Activated T-cell treated with anti-CD3 and anti-CD28 coated beads, Interleukin-2, amount 50 U/mL, for 72 hours (primary cell): ENCODE results near the gene LPIN1. TPM values are rescaled to one million over a fixed set of nuclear protein-coding genes. Genes with fewer than 3 reads are reported as not detected.
A peak's percentile ranks its signal among the peaks of the same experiment; 100 is the strongest.
"Not testable (repeated sequence)": the region's sequence is repeated elsewhere in the genome, so short reads cannot be mapped to it uniquely, and the experiment has no call there.

Experiments
- ATAC-seq, 2 donors: fragments of 150-1000 bp; cut with Tn5 transposase; replicated peaks in 1 of 2; 2 replicates each; pipeline ENCODE4 v1.10.0; 2021; ENCODE audit warnings: moderate library complexity in 2 of 2, mild to moderate bottlenecking in 1 of 2
- DNase-seq, 2 donors: peaks; one replicate each; pipeline ENCODE4 v3.0.0; 2021 to 2022; ENCODE audit warnings: mixed read lengths in 1 of 2
- H3K27ac Mint-ChIP-seq: one replicate; pipeline ENCODE4 v1.8.0; 2022; ENCODE audit warnings: mild to moderate bottlenecking, moderate library complexity, mixed read lengths
- H3K27me3 Mint-ChIP-seq: one replicate; pipeline ENCODE4 v1.8.0; 2022; ENCODE audit warnings: low read depth, mixed read lengths
- H3K36me3 Mint-ChIP-seq, 2 donors: one replicate each; pipeline ENCODE4 v1.8.0; 2022; ENCODE audit warnings: mixed read lengths in 2 of 2, mild to moderate bottlenecking in 1 of 2; ENCODE audit not compliant: insufficient read depth in 2 of 2
- H3K4me1 Mint-ChIP-seq: one replicate; pipeline ENCODE4 v1.8.0; 2022; ENCODE audit warnings: low read depth, mixed read lengths
- H3K4me3 Mint-ChIP-seq, 2 donors: one replicate each; pipeline ENCODE4 v1.8.0; 2022; ENCODE audit warnings: mild to moderate bottlenecking in 2 of 2, mixed read lengths in 2 of 2, moderate library complexity in 2 of 2
- H3K9me3 Mint-ChIP-seq, 2 donors: one replicate each; pipeline ENCODE4 v1.8.0; 2022; ENCODE audit warnings: mixed read lengths in 2 of 2
- total RNA-seq, 2 donors: library from RNA; stranded (reverse); gene quantifications; one replicate each; pipeline ENCODE4 v1.2.3, GENCODE V29; 2022

The LPIN1 gene
- total RNA-seq, 2 donors from 2014 or later = 45.4 to 63.2 TPM

GRCh38 chr2:11752906-11753305, 6.5 kb downstream of the LPIN1 start:
- H3K27me3 Mint-ChIP-seq = no peaks in the 10 kb centered on the region
- no peaks in the 10 kb centered on the region for H3K9me3 Mint-ChIP-seq
- no peaks in the 10 kb centered on the region for H3K36me3 Mint-ChIP-seq
- peak overlapping the region; percentile 83 to 87 for H3K4me3 Mint-ChIP-seq
- DNase-seq (no peak), ATAC-seq (no peak)
- H3K4me1 Mint-ChIP-seq = peaks cover 98% of the 10 kb centered on the region
- H3K27ac Mint-ChIP-seq = peak overlapping the region; percentile 84

- Mint-ChIP-seq H3K27me3 (no peaks in the 10 kb centered on the region), H3K36me3 (no peaks in the 10 kb centered on the region), H3K4me1 (peaks cover 98% of the 10 kb centered on the region), H3K27ac (peak overlapping the region; percentile 84), H3K4me3 (peak overlapping the region; percentile 83 to 87), H3K9me3 (no peaks in the 10 kb centered on the region)
- DNase-seq (no peak), ATAC-seq (peak; percentile 20 to 23)
Measured at GRCh38 chr2:11753452-11753885, 7.0 kb downstream of the LPIN1 start.

- Mint-ChIP-seq H3K27ac (peak overlapping the region; percentile 84), H3K4me1 (peaks cover 98% of the 10 kb centered on the region), H3K27me3 (no peaks in the 10 kb centered on the region), H3K9me3 (no peaks in the 10 kb centered on the region), H3K4me3 (peak overlapping the region; percentile 83 to 87), H3K36me3 (peaks cover 0 to 3% of the 10 kb centered on the region in 2 donors)
- DNase-seq (peak; percentile 77 to 82), ATAC-seq (peak; percentile 81 to 83)
Measured at GRCh38 chr2:11753886-11754699, 7.7 kb downstream of the LPIN1 start.

- Mint-ChIP-seq H3K4me1 (peaks cover 95% of the 10 kb centered on the region), H3K36me3 (peaks cover 0 to 5% of the 10 kb centered on the region in 2 donors), H3K27me3 (no peaks in the 10 kb centered on the region), H3K9me3 (no peaks in the 10 kb centered on the region), H3K4me3 (peak overlapping the region; percentile 83 to 87), H3K27ac (peak overlapping the region; percentile 84)
- peak in 1 of 2 donors; percentile 6 for ATAC-seq
- no peak for DNase-seq
Measured at GRCh38 chr2:11754700-11755015, 8.2 kb downstream of the LPIN1 start.

GRCh38 chr2:11757101-11757500, 10.7 kb downstream of the LPIN1 start:
- Mint-ChIP-seq H3K36me3 (peaks cover 0 to 5% of the 10 kb centered on the region in 2 donors), H3K27ac (peak overlapping the region; percentile 86), H3K4me3 (peak overlapping the region; percentile 56 to 63), H3K9me3 (no peaks in the 10 kb centered on the region), H3K27me3 (no peaks in the 10 kb centered on the region), H3K4me1 (peaks cover 83% of the 10 kb centered on the region)
- ATAC-seq (peak in 1 of 2 donors; percentile 14), DNase-seq (peak in 1 of 2 donors; percentile 32)

- no peak for ATAC-seq
Measured at GRCh38 chr2:11758187-11758586, 11.8 kb downstream of the LPIN1 start.

GRCh38 chr2:11758647-11759046, 12.2 kb downstream of the LPIN1 start:
- no peak for ATAC-seq
- H3K27ac Mint-ChIP-seq = peak overlapping the region; percentile 86
- H3K4me1 Mint-ChIP-seq = peaks cover 70% of the 10 kb centered on the region
- H3K9me3 Mint-ChIP-seq = no peaks in the 10 kb centered on the region
- peaks cover 0 to 5% of the 10 kb centered on the region in 2 donors for H3K36me3 Mint-ChIP-seq
- H3K4me3 Mint-ChIP-seq = peak overlapping the region in 1 of 2 donors; percentile 39
- no peak for DNase-seq
- H3K27me3 Mint-ChIP-seq = no peaks in the 10 kb centered on the region

More at GRCh38 chr2:11758187-11758586, 11.8 kb downstream of the LPIN1 start:
- H3K36me3 Mint-ChIP-seq = peaks cover 0 to 5% of the 10 kb centered on the region in 2 donors
- H3K27me3 Mint-ChIP-seq = no peaks in the 10 kb centered on the region
- H3K4me1 Mint-ChIP-seq = peaks cover 74% of the 10 kb centered on the region
- DNase-seq = no peak
- peak overlapping the region; percentile 56 to 63 for H3K4me3 Mint-ChIP-seq
- no peaks in the 10 kb centered on the region for H3K9me3 Mint-ChIP-seq
- peak overlapping the region; percentile 86 for H3K27ac Mint-ChIP-seq

GRCh38 chr2:11759182-11759975, 12.9 kb downstream of the LPIN1 start:
- not testable (repeated sequence) for ATAC-seq, H3K9me3 Mint-ChIP-seq, DNase-seq, H3K27me3 Mint-ChIP-seq, H3K36me3 Mint-ChIP-seq
- Mint-ChIP-seq H3K4me1 (peaks cover 62% of the 10 kb centered on the region), H3K27ac (peak overlapping the region; percentile 86), H3K4me3 (peak overlapping the region; percentile 4 to 39)

- DNase-seq (no peak), ATAC-seq (no peak)
- H3K36me3 Mint-ChIP-seq = peaks cover 0 to 11% of the 10 kb centered on the region in 2 donors
- no peaks in the 10 kb centered on the region for H3K27me3 Mint-ChIP-seq
- peak overlapping the region; percentile 78 for H3K27ac Mint-ChIP-seq
- peaks cover 43% of the 10 kb centered on the region for H3K4me1 Mint-ChIP-seq
- H3K9me3 Mint-ChIP-seq = no peaks in the 10 kb centered on the region
- no peak overlapping the region for H3K4me3 Mint-ChIP-seq
Measured at GRCh38 chr2:11761259-11761658, 14.8 kb downstream of the LPIN1 start.

- Mint-ChIP-seq H3K9me3 (no peaks in the 10 kb centered on the region), H3K4me3 (no peak overlapping the region), H3K36me3 (peaks cover 0 to 17% of the 10 kb centered on the region in 2 donors), H3K4me1 (peaks cover 36% of the 10 kb centered on the region), H3K27ac (no peak overlapping the region), H3K27me3 (no peaks in the 10 kb centered on the region)
- DNase-seq (no peak), ATAC-seq (no peak)
Measured at GRCh38 chr2:11762031-11762430, 15.6 kb downstream of the LPIN1 start.

- Mint-ChIP-seq H3K27me3 (no peaks in the 10 kb centered on the region), H3K36me3 (peaks cover 3 to 22% of the 10 kb centered on the region in 2 donors), H3K27ac (no peak overlapping the region), H3K4me1 (peaks cover 27% of the 10 kb centered on the region), H3K9me3 (no peaks in the 10 kb centered on the region), H3K4me3 (no peak overlapping the region)
- ATAC-seq (no peak), DNase-seq (no peak)
Measured at GRCh38 chr2:11762799-11763461, 16.5 kb downstream of the LPIN1 start.

- no peak overlapping the region for H3K4me3 Mint-ChIP-seq
- ATAC-seq (no peak), DNase-seq (no peak)
- H3K27ac Mint-ChIP-seq = peak overlapping the region; percentile 45
- peaks cover 13% of the 10 kb centered on the region for H3K4me1 Mint-ChIP-seq
- no peaks in the 10 kb centered on the region for H3K9me3 Mint-ChIP-seq
- peaks cover 3 to 24% of the 10 kb centered on the region in 2 donors for H3K36me3 Mint-ChIP-seq
- no peaks in the 10 kb centered on the region for H3K27me3 Mint-ChIP-seq
Measured at GRCh38 chr2:11764359-11764758, 17.9 kb downstream of the LPIN1 start.

- Mint-ChIP-seq H3K4me1 (peaks cover 13% of the 10 kb centered on the region), H3K4me3 (no peak overlapping the region), H3K9me3 (no peaks in the 10 kb centered on the region), H3K27ac (no peak overlapping the region), H3K36me3 (peaks cover 3 to 25% of the 10 kb centered on the region in 2 donors), H3K27me3 (no peaks in the 10 kb centered on the region)
- ATAC-seq (no peak), DNase-seq (no peak)
Measured at GRCh38 chr2:11764920-11765319, 18.5 kb downstream of the LPIN1 start.
